A549 treated with dexamethasone at 1 μM for 4 hours (cell line): Measurements from ENCODE around the gene TMEM114. TPM values are rescaled to one million over a fixed set of nuclear protein-coding genes. Genes with fewer than 3 reads are reported as not detected.

ENCODE experiments used
- total RNA-seq: library from RNA; stranded (reverse); fragments of 200-300 nt; extraction: Qiagen RNA extraction; gene quantifications from 5 replicates; pipeline ENCODE4 v1.2.3, GENCODE V29; 2022

TMEM114 gene
- not detected in 5 replicates for total RNA-seq

GRCh38 chr16:8589900-8590688 lies at the start of gene TMEM114:
TMEM114 (minus strand) TSS chr16:8590511; CDS start chr16:8589838, 673 bp downstream.

GRCh38 chr16:8621572-8622314 lies 31.4 kb upstream of the TMEM114 start, which contains the start of gene METTL22:
METTL22 (plus strand) TSS chr16:8621698; CDS start chr16:8625666, 3,968 bp downstream.

Other genes with a start within 250 kb of the TMEM114 start
- 21.1 to 25.1 TPM (median 22.2 TPM) in 5 replicates for gene METTL22, start 31.2 kb upstream of the TMEM114 start, total RNA-seq
- gene ABAT, start 84.1 kb upstream of the TMEM114 start, total RNA-seq = 0.18 to 0.33 TPM (median 0.29 TPM) in 5 replicates
- 12.0 to 13.3 TPM (median 12.9 TPM) in 5 replicates for gene TMEM186, start 207.1 kb upstream of the TMEM114 start, total RNA-seq
- 92.3 to 111 TPM (median 95.3 TPM) in 5 replicates for gene PMM2, start 207.3 kb upstream of the TMEM114 start, total RNA-seq